NCI-H2081 (cell line): ENCODE results near the gene WNT1.

Source experiments
- DNase-seq, 2 experiments: peaks; one replicate each; lab custom pipeline; 2025; lab: John Stamatoyannopoulos, UW

WNT1 gene

DNA sequence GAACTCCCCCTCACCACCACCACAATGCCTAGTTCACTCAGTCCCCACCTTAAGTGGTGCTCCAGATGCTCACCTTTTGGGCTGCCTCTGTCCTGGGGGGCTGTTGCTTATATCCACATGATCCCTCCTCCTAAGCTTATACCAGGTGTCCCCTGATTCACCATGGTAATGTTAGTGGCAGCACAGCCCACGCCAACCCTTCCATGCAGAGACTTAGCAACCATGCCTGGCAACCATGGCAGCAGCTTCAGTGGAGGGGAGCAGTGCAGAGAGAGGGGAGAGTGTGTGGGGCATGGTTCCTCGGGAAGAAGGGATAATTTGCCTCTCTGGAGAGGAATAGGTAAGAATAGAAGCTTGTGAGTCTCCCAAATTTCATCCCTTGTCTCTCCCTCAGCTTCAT lies 22.2 kb downstream of the WNT1 start:
- no peak for DNase-seq

DNA sequence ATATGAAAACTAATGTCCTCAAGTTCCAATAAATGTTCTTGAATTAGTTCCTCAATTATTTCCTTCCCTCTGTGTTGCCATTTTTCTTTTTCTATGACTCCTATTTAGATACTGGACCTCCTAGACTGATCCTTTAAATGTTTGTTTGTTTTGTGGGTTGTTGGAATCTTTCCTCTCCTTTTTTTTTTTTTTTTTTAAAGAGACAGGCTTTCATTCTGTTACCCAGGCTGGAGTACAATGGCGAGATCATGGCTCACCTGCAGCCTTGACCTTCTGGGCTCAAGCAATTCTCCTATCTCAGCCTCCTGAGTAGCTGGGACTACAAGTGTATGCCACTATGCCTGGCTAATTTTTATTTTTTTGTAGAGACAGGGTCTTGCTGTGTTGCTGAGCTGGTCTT lies 30.8 kb downstream of the WNT1 start:
- DNase-seq: no peak

DNA sequence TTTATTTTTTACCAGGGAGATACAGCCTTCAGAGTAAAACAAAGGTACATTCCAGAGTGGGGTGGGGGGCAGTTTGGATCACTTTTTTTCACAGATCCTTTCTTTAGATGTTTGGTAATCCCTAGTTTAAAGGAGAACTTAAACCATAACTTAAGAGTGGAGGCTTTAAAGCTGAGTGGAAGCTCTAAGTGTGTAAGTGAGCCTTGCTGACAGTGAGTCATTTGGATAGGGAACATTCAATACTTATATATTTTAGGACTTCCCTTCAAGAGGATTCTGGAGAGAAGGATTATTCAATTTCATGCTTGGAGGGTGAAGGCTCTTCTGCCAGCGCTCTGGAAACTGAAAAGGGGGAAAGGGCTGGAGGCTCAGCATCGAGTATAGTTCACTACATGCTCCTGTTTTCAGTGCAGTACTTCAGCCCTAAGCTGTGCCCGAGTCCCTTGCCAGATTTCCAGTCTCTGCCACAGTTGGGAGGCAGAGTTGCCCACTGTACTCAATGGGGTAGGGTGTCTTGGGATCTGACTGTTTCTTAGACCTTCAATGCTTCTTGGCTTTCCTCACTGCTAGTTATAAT lies 32.1 kb downstream of the WNT1 start:
- DNase-seq: no peak

DNA sequence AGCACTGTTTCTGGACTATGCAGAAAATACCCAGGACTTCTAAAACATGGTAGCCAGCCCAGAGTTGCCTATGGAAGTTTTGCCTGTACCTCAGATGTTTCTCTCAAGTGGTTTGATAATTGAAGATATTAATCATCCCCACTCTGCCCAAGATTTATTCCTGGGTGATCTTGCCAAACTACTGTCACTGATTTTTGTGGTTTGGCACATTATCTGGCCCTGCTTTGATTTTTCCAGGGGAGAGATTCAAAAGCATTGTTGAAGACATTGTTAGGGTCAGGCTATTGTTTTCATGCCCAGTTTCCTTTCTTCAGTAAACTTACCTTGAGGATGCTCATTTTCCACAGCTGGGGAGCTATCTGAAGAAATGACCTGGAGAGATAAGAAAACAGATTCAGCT lies 34.6 kb downstream of the WNT1 start:
- DNase-seq: no peak

DNA sequence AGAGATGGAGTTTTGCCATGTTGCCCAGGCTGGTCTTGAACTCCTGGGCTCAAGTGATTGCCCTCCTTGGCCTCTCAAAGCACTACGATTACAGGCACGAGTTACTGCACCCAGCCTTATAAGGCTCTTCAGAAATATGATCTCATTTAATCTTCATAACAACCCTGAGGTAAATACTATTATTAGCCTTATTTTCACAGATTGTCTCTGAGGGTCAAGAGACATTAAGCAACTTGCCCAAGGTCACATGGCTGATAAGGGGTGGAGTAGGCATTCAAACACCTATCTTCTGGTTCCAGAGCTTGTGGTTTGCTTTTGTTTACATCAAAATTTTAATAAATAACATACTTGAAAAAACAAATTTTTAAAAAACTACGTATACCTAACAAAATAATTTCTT lies 35.3 kb downstream of the WNT1 start:
- DNase-seq: no peak

DNA sequence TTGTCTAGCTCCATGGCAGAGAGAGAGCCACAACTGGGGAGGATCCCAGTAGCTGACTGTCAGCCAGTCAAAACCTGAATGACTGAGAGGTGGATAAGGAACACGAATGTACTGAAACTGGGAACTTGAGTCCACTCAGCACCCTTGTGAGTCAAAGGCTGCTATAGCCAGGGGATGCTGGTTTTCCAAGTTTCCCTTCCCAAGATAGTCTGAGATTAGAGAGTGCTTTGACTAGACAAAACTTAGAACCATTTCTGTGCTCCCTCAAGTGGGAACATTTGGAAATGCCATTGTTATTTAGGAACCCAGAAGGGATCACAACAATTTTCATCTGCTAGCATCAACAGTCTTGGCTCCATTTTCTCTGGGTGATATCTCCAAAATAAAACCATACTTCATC lies 36.4 kb downstream of the WNT1 start:
- DNase-seq: no peak

DNA sequence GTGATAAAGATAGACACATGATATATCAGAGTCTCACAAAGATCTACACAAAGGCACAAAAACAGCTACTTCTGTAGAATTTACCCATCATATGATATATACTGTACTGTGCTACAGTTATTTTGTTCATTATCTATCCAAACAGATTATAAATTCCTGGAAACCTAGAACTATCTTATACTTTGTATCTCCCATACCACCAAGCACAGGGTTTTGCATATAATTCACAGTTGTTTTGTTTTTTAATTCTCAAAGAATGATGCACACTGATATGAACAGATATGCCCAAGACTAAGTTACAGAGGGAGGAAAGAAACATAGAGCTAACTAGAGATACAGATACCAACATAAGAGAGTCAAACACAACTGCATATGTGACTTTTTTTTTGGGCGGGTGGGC lies 37.1 kb downstream of the WNT1 start:
- DNase-seq: no peak

DNA sequence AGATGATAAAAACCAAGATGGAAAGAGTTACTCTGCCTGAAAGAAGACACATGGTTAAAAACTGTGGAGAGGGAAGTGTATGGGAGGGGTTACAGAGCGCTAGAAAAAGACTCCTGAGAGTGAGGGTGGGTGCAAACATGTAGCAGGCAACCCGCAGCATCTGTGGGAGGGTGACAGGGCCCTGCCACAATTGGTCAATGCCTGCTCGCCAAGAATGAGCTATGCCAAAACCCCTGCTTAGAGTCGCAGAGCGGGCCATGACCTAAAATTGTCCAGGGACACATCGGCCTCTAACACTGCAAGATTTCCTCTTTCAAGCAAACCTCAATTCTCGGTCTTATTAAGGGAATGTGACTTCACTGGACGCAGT lies 39.8 kb downstream of the WNT1 start:
- no peak for DNase-seq

DNA sequence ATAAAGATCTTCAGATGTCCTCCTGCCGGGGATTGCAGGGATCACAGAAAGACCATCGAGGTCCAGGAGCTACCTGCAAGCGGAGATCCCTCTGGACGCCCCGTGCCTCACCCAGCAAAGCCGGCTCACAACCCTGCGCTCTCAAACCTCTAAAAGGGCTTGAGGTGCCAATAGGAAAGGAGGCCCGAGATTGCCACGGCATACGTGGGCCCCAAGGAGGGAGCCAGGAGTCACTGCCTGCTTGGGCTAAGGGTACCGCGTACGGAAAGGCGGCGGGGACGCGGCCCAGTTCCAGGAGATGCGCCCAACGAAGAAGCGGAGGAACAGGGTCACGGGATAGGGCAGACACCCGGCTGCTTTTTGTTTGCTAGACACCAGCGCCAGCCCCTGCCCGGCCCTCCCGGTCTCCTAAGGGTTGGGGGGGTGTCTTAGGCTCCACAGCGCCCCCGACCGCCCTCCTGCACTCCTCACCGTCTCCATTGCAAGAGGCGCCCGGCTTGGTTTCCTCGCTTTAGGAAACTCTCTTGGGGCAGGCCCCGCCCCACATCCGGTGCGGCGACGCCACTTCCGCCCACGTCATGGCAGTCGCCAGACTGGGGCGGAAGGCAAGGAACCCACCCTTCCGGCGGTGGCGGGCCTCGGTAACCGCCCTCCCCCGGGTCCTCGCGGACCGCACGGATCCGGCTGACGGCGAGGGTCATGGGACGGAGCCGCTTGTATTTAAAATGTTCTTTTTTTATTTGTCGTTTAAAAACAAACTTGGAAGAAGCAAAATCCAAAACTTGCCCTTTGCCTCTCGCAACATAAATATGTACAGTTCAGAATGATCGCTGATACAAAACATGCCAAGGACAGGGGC lies 40.4 kb downstream of the WNT1 start, which contains the start of gene PRKAG1:
Gene PRKAG1, minus strand, starts transcription at position 516 of the 859 bp plus-strand sequence. Its CDS starts 36 bp downstream, at position 480.
- peak; percentile 96 to 97 for DNase-seq

DNA sequence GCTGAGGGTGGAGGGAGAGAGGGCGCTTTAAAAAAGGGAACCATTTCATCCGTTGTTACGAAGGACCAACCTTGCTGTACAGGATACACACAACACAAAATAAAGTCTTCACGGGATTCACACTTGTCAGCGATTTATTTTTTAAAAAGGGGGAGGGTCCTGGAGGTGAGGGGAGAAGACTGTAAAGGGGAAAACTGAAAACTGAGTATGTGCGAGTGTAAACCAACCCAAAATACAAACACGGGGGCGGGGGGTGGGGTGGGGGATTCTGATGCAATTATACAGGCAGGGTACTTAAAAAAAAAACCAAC lies 41.0 kb downstream of the WNT1 start:
- DNase-seq: no peak

DNA sequence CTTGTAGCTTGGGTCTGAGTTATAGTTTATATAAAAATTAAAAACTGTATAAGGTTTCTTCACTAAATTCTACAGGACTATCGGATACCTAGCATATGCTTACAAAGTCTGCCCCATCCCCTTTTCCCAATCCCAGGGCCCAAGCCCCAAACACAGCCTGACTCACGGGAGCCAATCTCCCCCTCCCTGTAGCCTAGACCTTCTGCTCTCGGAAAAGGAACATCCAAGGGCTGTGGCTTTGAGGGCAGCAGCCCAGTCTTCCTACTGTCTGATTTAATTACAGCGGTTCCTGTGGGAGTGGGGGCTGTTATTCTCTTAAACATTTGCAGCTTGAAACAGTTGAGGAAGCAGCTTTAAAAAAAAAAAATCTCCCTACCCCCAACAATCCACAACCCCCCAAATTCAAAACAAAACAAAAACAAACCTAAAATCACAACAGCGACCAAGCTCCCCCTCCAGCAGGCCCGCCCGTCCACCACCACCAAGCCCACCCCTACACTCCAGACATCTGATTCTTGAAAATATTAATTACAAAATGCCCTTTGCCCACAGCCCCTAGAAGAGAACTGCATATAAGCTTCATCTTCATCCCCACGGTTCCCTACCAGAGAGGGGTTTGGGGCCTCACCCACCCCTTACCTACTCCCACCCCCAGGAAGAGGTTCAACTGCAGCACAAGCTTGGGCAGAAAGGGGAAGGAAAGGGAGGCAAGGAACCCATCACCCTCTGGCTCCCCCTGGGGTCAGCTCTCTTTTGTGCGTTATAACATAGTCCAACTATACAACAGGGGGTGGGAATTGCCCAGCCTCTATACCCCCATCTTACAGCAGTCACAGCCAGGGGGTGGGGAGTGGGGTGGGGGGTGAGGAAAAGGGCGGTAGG lies 41.6 kb downstream of the WNT1 start:
- no peak for DNase-seq

DNA sequence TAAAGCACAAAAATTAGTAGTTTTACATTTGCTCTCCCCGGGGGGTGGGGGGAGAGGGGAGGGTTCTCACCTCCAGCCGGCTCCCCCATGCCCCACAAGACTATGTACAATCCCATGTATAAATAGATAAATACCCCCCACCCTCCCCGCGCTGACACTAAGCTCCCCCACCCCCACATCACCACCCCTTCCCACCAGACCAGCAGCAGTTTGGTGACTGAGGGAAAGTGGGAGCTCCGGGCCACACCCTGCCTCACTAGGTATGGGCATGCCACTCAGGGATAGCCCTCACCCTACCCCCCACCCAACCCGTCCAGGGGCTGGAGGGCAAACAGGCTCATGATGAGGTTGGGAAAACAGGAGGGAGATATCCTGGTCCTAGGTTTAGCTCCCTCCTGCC lies 42.3 kb downstream of the WNT1 start:
- no peak for DNase-seq

DNA sequence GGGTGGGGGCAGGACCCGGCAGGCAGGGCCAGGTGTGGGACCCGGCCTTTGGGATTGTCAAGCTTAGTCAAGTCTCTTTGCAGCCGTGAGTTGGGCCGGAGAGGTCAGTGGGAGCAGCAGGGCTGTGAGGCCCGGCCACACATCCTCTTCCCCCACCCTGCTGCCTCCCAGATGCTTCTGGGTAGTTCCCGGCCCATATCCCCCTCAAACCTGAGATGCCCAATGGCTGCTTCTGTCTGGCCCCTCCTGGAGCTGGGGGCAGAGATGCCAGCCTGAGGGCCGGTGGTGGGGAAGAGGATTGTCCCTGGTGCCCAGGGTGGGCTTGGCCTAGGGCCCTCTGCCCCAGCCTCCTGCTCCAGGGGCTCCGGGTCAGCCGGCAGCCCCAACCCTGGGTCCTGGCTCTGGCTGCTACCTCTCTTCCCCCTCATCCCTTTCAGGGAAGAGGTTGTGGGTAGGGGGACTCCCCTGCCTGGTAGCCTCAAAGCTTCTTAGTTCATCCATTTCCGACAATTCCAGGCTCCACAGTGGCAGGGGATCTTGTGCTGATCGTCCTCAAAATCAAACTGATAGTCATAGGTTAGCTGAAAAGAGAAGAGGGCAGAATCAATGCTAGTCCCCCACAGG lies 43.3 kb downstream of the WNT1 start:
- no peak for DNase-seq

DNA sequence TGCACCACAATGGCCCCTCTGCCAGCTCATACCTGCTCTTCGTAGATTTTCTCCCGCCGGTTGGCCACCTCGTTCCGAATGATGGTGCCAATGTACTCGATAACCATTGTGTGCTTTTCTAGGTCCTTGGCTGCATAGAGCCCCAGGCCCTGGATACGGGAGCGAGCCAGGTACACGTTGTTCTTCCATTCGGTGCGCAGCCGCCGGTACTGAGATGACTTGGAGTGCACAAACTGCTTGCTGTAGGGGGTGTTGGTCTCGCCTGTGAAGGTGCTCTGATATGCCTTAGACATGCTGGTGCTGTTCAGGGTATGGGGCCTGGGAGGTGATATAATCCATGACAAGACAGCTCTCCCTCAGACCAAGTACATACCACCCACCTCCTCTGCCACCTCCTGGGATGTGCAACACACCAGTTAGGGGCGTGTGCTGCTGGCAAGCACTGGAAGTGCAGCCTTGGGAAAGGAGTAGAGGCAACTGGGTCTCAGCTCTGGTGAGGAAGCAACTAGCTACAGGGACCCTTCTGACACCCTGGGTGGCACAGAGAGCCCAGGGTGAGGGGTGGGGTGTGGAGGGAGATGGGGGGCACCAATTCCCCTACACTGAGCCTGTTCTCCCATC lies 44.5 kb downstream of the WNT1 start:
- DNase-seq: no peak

DNA sequence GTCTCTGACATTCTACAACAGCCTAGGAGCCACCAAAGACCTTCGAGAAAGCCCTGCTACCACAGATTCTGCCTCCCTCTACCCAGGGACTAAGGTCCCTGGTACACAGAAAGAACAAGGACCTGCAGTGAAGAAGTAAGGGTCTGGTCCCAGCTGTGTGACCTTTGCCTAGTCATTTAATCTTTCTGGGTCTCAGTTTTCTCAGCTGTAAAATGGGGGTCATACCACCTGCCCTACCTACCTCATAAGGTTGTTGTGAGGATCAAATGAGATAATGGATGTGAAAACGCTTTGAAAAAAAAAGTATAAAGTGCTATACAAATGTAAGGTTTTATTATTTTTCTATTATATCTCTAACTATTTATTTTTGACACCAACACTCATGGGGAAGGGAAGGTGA lies 45.7 kb downstream of the WNT1 start:
- DNase-seq: no peak

DNA sequence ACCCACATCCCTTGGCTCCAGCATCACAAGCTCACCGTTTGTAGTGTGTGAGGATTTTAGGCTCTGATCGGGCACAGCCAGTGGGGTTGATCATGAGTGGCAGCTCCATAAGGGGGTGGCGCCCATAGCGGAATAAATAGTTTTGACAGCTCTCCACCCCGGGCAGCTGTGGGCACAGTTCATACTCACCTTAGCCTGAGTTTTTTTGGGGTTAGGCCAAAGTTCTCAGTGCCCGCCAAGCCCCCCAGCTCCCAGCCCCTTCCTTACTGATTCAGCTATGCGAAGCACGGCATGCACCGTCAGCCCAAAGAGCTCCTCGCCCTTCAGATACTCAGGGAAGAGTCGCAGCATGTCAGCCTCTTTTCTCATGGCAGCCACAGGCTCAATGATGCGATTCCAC lies 46.4 kb downstream of the WNT1 start:
- DNase-seq: no peak

DNA sequence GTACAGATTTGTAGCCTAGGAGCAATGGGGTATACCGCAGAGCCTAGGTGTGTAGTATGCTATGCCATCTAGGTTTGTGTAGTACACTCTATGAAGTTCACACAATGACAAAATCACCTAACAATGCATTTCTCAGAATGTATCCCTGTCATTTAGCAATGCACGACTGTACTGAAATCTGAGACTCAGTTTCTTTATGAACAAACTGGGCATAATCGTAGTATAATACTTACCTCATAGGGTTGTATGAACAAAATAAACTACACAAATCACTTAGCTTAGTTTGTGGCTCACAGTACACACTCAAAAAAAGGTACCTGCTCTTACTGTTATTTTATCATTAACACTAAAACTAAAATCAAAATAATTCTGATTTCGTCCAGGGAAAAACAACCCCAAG lies 47.3 kb downstream of the WNT1 start:
- no peak for DNase-seq

DNA sequence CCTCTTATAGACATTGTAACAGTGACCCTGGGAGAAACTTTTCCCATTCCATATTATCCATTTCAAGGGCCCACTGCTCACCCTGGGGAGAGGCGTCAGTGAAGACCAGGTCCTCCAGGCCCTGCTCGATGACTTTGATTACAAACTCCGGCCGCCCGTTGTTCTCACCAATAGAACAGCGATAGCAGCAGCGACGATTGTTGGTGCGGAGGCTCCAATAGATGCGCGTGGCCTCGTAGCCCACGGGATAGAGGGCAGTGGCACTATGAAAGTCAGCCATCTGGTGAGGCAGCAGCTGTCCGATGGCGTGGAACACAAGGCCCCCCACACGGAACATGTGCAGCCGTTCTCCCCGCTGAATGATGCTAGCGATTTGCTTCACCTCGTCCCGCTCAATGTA lies 48.0 kb downstream of the WNT1 start:
- no peak for DNase-seq

DNA sequence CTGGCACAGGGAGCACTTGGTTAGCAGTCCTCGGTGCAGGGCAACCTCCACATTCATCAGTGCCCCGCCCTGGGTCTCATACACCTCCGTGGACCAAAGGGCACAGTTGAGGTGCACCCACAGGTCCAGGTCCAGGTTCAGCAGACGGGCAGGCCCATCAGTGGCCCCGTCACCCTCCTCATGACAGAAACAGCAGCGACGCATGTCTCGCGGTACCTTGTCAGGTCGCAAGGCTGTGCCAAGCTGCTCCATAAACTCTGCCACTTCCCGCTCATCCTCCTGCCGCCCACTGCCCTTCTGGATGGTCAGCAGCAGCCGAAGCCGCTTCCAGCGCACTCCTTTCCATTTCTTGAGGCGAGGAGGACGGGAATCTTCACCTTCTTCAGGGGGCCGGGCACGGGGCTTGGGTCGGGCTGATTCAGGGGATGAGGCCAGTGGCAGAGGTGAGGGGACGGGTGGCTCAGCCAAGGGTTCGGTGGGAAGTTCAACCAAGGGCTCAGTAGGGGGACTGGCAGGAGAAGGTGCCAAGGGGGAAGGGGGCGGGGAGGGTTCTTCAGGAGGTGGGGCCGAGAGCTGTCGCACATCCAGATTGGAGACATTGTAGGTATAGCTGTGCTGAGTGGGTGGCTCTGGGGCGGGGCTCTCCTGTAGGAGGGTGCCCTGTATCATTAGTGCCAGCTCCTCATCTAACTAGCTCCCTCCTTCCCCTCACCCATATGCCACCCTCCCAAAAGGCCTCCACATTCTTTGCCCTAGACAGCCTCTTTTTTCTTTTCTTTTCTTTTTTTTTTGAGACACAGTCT lies 48.8 kb downstream of the WNT1 start:
- DNase-seq: no peak

DNA sequence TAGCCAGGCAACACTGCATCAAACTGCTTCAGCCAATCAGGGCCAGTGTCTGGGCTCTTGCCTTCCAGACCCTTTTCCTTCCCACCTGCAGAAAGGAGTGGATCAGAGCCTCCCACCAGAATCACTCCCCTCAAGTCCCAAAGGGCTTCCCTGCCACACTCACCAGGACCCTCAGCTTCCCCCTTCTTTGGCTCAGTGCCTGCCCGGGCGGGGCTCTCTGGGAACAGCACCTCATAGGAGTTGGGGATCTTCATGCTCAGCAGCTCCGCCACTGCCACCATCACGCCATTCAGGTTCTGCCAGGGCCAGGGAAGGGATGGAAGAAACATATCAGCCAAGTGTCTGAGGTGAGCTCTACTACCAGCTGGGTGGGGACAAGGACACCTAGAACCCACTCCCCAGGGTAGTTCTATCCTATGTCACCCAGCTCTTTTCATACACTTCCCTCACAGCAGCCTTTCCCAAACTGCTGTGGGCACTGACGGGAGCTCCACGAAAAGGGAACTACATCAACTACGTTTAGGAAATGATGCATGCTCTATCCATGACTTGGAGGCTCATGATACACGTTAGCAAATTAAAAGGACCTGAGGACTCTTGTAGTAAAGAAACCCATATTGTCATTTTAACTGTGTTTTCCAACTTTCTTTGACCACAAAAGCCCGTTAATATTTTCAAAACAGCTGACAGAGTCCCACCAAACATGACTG lies 49.9 kb downstream of the WNT1 start:
- DNase-seq: no peak
